GM12892 (cell line): ENCODE results near the gene ZNF407.

Experiments used
- POLR2A ChIP-seq: IDR thresholded peaks from 2 replicates; pipeline ENCODE4 v1.6.1; 2011; ENCODE audit warnings: low read depth, low read length, control low read depth
- POLR2AphosphoS5 ChIP-seq: IDR thresholded peaks from 2 replicates; pipeline ENCODE4 v1.6.1; 2011; ENCODE audit warnings: low read depth, low read length, control low read depth

DNA sequence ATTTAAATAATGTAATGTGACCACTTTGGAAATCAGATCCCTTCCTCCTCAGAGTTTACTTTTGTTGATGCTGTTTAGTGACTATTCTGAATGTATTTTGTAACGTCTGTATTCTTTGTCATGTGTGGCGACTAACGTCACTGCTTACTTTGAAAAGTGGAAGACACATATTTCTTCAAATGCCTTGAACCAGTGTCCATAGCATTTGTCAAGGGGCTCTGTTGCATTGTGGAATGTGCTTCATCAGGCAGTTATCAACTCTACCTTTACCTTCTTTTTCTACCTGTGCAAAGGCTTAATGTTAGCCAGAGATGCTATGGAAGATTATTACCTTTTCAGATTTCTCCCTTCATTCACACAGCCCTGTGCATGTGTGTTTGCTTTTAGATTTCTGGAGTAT is 162.4 kb downstream of the ZNF407 start:
- TF ChIP-seq POLR2A: no peak
- TF ChIP-seq POLR2AphosphoS5: no peak
